ENCODE data around the gene DNAAF9. TPM values are rescaled to one million over a fixed set of nuclear protein-coding genes. Genes with fewer than 3 reads are reported as not detected.

The DNAAF9 gene
- total RNA-seq, 1 donor from 2014 or later, result 18.6 TPM

GRCh38 chr20:3432844-3433243, 25.4 kb upstream of the DNAAF9 start:
- H3K4me2 ChIP-seq (ENCODE audit: low read length), result no peak overlapping the region
- H3K9ac ChIP-seq (ENCODE audit: low read length), result no peak overlapping the region
- no peak for FAIRE-seq
- Mint-ChIP-seq H3K4me1 (ENCODE audit: low read depth, unreplicated experiment) (peaks cover 2% of the 10 kb centered on the region), H3K9me3 (ENCODE audit: unreplicated experiment) (no peaks in the 10 kb centered on the region), H3K4me3 (ENCODE audit: unreplicated experiment) (no peak overlapping the region), H3K27me3 (ENCODE audit: low read depth, unreplicated experiment) (peaks cover 5% of the 10 kb centered on the region), H3K27ac (ENCODE audit: unreplicated experiment) (no peak overlapping the region), H3K36me3 (ENCODE audit: low read depth, unreplicated experiment) (no peaks in the 10 kb centered on the region)
- no peak overlapping the region for H2AFZ ChIP-seq (ENCODE audit: low read depth, low read length)
- no peaks in the 10 kb centered on the region for H4K20me1 ChIP-seq (ENCODE audit: insufficient read depth, low read length)
- H3K4me1 ChIP-seq (ENCODE audit: insufficient read depth, low read length), result no peaks in the 10 kb centered on the region
- H3K4me3 ChIP-seq (ENCODE audit: insufficient read depth, low read depth, low read length), result no peak overlapping the region
- H3K9me3 ChIP-seq (ENCODE audit: insufficient read depth, low read depth, low read length), result no peaks in the 10 kb centered on the region
- TF ChIP-seq EZH2 (IDR thresholded peaks at IDR 0.05; ENCODE audit: insufficient read depth, low read length), result no peak
- no peak for TF ChIP-seq CTCF (IDR thresholded peaks at IDR 0.05; ENCODE audit: insufficient read depth, low read depth, low read length)
- DNase-seq (ENCODE audit: low read depth), result no peak
- no peak overlapping the region for H3K27ac ChIP-seq (ENCODE audit: low read depth, low read length)
- no peaks in the 10 kb centered on the region for H3K27me3 ChIP-seq (ENCODE audit: insufficient read depth, low read length)
- no peaks in the 10 kb centered on the region for H3K36me3 ChIP-seq (ENCODE audit: insufficient read depth, low read length)
- no peaks in the 10 kb centered on the region for H3K79me2 ChIP-seq (ENCODE audit: insufficient read depth, low read length)

- no peak for FAIRE-seq
- no peak overlapping the region for H3K4me3 Mint-ChIP-seq (ENCODE audit: unreplicated experiment)
Observed at GRCh38 chr20:3431109-3431508, 23.6 kb upstream of the DNAAF9 start.

More at GRCh38 chr20:3431109-3431508, 23.6 kb upstream of the DNAAF9 start:
- Histone ChIP-seq H2AFZ (ENCODE audit: low read depth, low read length) (no peak overlapping the region), H3K36me3 (ENCODE audit: insufficient read depth, low read length) (no peaks in the 10 kb centered on the region), H3K4me1 (ENCODE audit: insufficient read depth, low read length) (no peaks in the 10 kb centered on the region), H3K4me2 (ENCODE audit: low read length) (no peak overlapping the region), H3K9me3 (ENCODE audit: insufficient read depth, low read depth, low read length) (no peaks in the 10 kb centered on the region), H3K27me3 (ENCODE audit: insufficient read depth, low read length) (no peaks in the 10 kb centered on the region), H3K4me3 (ENCODE audit: insufficient read depth, low read depth, low read length) (no peak overlapping the region), H3K79me2 (ENCODE audit: insufficient read depth, low read length) (no peaks in the 10 kb centered on the region), H3K27ac (ENCODE audit: low read depth, low read length) (no peak overlapping the region), H4K20me1 (ENCODE audit: insufficient read depth, low read length) (no peaks in the 10 kb centered on the region), H3K9ac (ENCODE audit: low read length) (no peak overlapping the region)
- H3K4me1 Mint-ChIP-seq (ENCODE audit: low read depth, unreplicated experiment), result peaks cover 2% of the 10 kb centered on the region
- no peak for TF ChIP-seq CTCF (IDR thresholded peaks at IDR 0.05; ENCODE audit: insufficient read depth, low read depth, low read length)
- no peak for TF ChIP-seq EZH2 (IDR thresholded peaks at IDR 0.05; ENCODE audit: insufficient read depth, low read length)
- peak; percentile 90 for DNase-seq (ENCODE audit: low read depth)
- no peaks in the 10 kb centered on the region for H3K9me3 Mint-ChIP-seq (ENCODE audit: unreplicated experiment)
- H3K36me3 Mint-ChIP-seq (ENCODE audit: low read depth, unreplicated experiment), result no peaks in the 10 kb centered on the region
- H3K27me3 Mint-ChIP-seq (ENCODE audit: low read depth, unreplicated experiment), result peaks cover 5% of the 10 kb centered on the region
- no peak overlapping the region for H3K27ac Mint-ChIP-seq (ENCODE audit: unreplicated experiment)
